AG09309 (cell line): ENCODE measurements around the gene TESMIN.

ENCODE experiments used
- DNase-seq: peaks from one replicate; pipeline ENCODE4 v3.0.0-alpha.2; 2010; ENCODE audit warnings: low read depth
- H3K4me3 ChIP-seq: 2 replicates; pipeline ENCODE4 v1.5.1; 2011; ENCODE audit warnings: mild to moderate bottlenecking, low read depth, low read length, moderate library complexity; ENCODE audit not compliant: control insufficient read depth
- TF ChIP-seq, protein P1 (sequence below): IDR thresholded peaks from 2 replicates; pipeline ENCODE4 v1.5.1; 2011; ENCODE audit warnings: mild to moderate bottlenecking, low read depth, low read length, inconsistent platforms; ENCODE audit not compliant: insufficient read depth, control insufficient read depth; ENCODE audit errors: missing control alignments

Gene TESMIN

DNA sequence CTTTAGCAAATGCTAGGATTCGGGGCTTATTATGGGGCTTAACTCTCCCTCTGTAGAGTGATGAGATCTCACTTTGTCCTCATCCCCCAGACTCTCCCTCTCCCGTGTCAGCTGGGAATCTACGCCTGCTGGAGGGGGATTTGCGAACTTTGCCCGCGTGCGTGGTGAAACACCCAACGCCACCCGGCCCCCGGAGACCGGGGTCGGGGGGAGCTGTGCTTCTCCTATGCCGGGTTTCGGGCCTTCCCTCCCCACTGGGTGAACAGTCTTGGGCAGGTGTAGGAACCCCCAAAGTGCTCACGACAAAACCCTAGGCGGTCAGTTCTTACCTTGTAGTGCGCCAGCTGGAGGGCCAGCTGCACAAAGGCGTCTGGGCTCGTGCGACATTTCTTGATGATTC is 21.6 kb upstream of the TESMIN start:
- no peak for DNase-seq

DNA sequence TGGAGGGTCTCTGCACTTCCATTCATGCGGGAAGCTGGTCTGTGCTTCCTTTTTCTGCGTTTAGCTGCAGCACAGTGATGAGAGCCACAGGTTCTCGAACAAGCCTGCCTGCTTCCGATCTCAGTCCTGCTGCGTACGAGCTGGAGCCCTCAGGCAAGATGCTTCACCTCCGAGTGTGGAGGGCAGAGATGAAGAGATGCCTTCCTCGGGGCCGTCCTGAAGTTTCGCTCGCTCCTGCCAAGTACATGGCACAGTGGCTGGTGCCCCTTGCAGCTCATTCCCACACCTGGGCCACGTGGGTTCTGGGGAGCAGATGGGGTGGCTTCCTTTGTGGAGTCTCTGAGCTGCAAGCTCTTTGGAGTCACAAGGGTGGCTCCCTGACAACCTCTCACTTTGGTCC is 19.5 kb upstream of the TESMIN start:
- TF ChIP-seq, protein P1, sequence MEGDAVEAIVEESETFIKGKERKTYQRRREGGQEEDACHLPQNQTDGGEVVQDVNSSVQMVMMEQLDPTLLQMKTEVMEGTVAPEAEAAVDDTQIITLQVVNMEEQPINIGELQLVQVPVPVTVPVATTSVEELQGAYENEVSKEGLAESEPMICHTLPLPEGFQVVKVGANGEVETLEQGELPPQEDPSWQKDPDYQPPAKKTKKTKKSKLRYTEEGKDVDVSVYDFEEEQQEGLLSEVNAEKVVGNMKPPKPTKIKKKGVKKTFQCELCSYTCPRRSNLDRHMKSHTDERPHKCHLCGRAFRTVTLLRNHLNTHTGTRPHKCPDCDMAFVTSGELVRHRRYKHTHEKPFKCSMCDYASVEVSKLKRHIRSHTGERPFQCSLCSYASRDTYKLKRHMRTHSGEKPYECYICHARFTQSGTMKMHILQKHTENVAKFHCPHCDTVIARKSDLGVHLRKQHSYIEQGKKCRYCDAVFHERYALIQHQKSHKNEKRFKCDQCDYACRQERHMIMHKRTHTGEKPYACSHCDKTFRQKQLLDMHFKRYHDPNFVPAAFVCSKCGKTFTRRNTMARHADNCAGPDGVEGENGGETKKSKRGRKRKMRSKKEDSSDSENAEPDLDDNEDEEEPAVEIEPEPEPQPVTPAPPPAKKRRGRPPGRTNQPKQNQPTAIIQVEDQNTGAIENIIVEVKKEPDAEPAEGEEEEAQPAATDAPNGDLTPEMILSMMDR: no peak
- DNase-seq: no peak
- H3K4me3 ChIP-seq: no peak overlapping the region

More for the DNA sequence above, 21.6 kb upstream of the TESMIN start:
- TF ChIP-seq, protein P1: no peak
- H3K4me3 ChIP-seq: no peak overlapping the region

DNA sequence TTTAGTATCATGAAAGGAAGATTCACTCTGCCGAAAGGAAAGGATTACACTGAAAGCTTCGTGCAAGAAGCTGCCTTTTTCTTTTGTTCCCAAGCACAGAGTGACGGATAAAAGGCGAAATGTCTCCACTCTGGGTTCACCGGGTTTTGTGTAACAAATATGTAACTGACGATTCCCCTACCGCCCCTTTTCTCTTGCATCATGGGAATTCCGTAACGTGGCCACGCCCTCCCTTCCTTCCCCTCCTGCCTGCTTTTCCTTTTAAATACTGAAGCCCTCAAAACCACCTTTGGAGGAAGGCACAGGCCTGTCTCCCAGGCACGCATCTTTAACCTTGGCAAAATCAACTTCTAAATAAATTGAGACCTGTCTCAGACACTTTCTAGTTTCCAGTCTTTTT is 16.4 kb upstream of the TESMIN start:
- no peak for DNase-seq
- TF ChIP-seq, protein P1: no peak
- no peak overlapping the region for H3K4me3 ChIP-seq

DNA sequence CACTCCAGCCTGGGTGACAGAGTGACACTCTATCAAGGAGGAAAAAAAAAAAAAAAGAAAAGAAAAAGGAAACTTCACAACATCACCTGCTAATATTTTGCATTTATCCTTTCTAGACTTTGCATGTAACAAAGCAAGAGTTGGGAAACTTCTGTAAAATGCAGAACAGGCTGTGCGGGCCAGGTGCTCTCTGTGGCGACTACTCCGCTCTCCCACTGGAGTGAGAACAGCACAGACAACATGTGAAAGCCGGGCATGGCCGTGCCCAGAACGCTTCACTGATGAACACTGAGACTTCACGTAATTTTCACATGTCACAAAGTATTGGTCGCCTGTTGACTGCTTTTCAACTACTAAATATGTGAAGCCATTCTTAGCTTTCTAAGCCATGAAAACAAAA is 15.5 kb upstream of the TESMIN start:
- no peak overlapping the region for H3K4me3 ChIP-seq
- DNase-seq: no peak
- TF ChIP-seq, protein P1: no peak

DNA sequence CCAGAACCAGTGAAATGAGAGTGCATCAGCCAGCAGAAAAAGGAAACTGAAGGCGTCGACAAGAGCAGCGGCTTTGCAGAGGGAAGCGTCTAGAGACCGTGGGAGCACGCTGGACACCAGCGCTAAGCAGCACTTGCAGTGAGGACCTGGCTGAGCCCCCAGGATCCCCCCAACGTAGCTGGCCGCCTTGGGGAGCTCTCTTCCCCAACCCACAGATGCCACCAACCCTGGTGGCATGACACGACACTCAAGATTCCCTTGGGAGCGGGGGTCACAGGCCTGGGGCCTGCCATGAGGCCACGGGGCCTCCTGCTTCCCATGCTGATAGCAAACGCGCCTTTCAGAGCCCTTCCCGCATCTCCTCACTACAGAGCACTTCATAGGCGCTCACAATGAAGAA is 13.4 kb upstream of the TESMIN start:
- TF ChIP-seq, protein P1: no peak
- H3K4me3 ChIP-seq: no peak overlapping the region
- DNase-seq: no peak

DNA sequence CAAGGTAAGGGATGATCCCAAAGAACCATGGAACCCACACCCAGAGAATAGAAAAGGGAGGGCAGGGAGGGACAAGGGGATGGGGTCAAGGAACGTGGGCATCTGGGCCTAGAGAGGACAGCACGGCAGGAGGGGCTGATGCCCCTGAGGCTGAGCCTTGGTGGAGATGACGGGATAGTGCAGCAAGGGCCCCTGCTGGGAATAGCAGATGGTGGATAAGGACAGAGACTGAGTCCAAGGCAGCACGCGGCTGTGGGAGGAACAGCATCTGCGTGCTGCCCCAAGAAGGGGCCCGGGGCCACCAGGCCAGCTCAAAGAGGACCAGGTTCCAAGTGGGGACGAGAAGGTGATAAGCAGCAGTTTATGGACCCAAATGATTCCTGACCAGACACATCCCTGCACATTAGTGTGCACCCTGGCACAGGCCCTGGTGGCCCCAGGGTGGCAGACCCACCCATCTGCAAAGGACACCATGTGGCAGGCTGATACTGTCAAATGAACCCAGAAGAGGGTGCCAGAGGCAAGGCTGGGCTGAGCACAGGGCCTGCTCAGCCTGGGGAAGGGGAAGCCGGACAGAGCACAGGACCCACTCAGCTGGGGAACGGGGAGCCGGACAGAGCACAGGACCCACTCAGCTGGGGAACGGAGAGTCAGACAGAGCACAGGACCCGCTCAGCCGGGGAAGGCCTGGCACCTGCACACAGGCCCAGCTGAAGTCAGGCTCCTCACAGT is 12.8 kb upstream of the TESMIN start:
- H3K4me3 ChIP-seq: no peak overlapping the region
- DNase-seq: no peak
- TF ChIP-seq, protein P1: peak; percentile 3
